ENCODE data around the gene JAKMIP2.

JAKMIP2 gene

DNA sequence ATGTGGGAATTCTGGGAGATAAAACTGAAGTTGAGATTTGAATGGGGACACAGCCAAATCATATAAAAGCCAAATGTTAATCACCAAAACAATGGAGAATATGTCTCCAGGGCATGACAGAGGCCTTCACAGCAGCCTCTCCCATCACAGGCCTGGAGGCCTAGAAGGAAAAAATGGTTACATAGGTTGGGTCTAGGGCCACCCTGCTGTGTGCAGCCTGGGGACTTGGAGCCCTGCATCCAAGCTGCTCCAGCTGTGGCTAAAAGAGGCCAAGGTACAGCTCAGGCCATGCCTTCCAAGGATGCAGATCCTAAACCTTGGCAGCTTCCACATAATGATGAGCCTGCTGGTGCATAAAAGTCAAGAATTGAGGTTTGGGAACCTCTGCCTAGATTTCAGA, 85.1 kb downstream of the JAKMIP2 start:
- no peak for DNase-seq (ENCODE audit: low read depth in 2 of 2)

DNA sequence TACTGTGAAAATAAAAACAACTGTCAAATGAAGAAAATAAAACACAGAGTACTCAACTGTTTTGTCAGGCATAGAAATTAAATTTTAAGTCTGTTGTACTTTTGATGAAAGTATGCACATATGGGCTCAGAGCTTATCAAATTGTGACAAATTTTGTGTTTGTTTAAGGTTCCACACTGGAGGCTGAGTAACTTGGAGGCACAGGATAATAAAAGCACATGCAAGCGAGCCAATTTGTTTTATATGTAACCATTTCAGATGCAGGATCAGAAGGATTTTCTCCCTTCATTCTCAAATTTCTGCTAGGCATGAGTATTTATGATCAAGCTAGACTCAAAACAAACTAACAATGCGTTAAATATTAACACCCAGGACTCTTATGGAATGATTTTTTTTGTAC, 87.8 kb downstream of the JAKMIP2 start:
- no peak for DNase-seq (ENCODE audit: low read depth in 2 of 2)

DNA sequence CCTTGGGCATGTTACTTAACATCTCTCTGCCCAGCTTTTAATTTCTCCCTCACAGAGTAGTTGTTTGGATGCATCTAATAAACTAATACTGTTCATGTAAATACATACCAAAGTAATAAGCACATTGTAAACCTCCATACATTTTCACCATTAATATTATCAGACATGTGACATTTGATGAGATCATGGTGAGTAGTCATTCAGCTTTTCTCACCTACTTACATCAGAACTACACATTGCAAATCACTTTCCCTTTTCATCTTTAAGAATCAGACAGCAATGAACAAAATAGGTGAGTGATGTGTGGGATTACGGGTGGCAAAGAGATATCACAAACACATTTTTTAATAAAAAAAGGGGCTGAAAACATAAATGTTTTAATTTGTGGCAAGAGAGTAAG, 89.3 kb downstream of the JAKMIP2 start:
- DNase-seq (ENCODE audit: low read depth in 2 of 2): no peak

DNA sequence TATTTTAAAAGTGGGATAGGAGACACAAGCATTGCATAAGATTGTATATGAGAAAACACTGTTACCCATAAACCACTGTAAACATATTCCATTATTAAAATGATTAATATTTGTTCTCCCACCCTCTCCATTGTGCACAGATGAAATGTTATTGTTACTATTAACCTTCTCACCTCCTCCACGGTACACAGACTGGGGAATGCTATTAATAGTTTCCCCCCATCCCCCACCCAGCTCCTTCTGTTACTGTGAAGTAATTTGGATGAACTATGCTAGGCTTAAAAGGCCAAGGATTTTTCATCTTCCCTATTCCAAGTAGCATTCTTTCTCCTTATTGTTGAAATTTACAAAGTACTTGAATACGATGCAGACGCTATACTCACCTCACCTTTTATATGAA, 91.4 kb downstream of the JAKMIP2 start:
- DNase-seq (ENCODE audit: low read depth in 2 of 2): no peak

- DNase-seq (ENCODE audit: low read depth in 2 of 2): no peak
Measured at GRCh38 chr5:147690595-147690994, 91.9 kb downstream of the JAKMIP2 start.

DNA sequence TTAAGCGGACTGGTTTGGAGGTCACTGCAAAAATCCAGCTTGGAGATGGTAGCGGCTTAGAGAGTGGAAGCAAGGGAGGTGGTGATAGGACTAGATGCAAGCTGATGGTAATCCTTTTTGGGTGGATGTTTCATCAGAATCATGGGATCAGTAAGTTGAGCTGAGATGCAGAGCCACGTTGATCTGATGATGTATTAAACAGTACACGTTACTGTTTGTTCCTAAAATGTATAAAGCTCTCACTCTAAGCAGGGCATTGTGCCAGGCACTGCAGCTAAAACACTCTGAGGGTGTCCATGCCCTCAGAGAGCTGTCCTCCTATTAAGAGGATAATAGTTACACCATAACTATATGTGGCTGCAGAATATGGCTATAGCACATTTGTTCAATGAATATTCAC, 93.1 kb downstream of the JAKMIP2 start:
- no peak for DNase-seq (ENCODE audit: low read depth in 2 of 2)

DNA sequence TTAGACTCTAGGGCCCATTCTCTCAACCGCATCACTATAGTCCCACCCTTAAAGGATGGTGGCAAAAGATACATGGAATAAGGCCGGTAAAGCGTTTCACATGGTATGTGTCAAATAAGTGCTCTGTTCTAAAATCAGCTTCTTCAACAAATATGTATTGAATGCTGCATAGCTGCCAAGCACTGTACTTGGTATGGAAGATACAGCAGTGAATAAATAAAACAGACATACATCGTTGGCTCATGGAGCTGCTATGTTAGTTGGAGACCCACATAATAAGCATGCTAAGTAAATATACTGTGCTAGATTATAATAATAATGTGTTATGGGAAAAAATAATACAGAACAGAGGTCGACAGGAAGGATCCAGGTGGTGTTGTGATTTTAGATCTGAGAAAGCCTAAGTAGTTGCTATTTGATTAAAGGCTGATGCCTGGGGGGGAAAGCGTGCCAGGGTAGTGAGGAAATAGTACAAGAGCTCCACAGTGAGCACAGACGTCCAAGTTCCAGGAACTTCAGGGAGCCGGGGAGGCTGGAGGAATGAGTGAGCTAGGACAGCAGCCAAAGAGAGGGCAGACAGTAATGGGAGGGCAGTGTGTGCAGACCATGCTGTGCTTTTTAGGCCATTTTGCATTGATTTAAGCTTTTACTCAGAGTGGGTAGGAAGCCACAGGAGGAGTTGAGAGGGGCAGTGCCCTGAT, 93.7 kb downstream of the JAKMIP2 start:
- DNase-seq (ENCODE audit: low read depth in 2 of 2): no peak

DNA sequence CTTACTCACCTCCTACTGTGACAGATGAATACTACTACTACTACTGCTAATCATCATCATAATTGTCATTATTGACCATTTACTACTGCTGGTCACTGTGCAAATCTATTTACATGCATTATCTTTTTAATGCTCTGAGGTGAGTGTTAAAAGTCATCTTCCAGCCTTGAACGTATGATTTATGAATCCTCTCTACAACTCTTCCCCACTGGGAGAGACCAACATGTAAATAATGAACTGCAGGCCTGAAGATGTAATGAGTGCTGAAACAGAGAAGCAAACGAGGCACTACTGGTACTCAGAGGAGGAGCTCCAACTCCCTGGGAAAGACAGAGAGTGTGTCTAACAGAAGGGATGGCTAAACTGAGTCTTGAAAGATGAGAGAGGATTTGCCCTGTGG, 95.4 kb downstream of the JAKMIP2 start:
- DNase-seq (ENCODE audit: low read depth in 2 of 2): no peak

- no peak for DNase-seq (ENCODE audit: low read depth in 2 of 2)
Measured at GRCh38 chr5:147686421-147686820, 96.1 kb downstream of the JAKMIP2 start.

DNA sequence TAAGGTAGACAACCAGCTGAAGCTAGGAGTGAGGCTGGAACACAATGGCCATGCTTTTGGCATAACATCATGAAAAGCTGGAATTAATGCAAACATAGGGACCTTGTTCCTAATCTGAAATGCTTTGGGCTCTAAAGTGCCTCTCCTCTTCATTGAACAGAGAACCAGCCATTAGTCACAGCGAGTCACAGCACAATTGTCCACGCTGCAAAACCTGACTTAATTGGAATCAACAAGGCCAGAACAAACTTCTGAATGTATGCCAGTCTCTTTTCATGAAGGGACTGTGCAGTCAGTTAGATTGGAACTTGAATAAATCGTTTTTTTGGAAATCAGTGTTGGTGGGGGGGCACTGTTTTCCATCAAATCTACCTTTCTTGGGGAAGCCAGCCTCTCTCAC, 96.5 kb downstream of the JAKMIP2 start:
- DNase-seq (ENCODE audit: low read depth in 2 of 2): no peak

DNA sequence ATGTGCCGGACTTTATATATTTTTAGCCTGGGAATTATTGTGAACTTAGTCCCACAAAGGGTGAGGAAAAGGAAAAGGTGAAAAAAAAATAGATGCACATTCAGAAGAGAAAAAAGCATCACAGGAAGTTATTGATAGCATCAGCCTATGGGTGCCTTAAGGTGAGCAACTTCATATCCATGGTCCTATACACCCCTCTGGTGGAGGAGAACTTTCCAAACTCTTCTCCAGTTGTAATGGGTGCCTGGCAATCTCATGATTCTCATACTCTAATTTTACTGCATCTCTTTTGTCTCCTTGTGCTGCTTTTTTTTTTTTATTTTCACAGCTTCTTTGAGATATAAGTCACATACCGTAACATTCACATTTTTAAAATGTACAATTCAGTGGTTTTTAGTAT, 107.4 kb downstream of the JAKMIP2 start:
- DNase-seq (ENCODE audit: low read depth in 2 of 2): no peak

DNA sequence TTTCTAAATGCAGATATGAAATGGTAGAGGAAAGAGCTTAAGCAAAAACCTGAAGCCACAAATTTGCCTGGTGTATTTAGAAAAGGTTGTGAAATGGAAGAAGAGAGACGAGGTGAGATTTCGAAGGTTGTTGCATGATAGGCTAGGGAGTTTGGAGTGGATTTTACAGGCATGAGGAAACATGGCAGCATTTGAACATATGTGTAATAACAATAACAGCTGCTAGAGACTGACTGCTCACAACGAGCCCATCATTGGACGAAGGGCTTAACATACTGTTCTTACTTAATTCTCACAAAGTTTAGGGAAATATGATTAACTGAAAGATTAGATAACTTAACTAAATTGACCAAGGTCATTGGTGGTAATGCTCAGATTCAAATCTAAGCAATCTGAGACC, 108.1 kb downstream of the JAKMIP2 start:
- DNase-seq (ENCODE audit: low read depth in 2 of 2): no peak

- no peak for DNase-seq (ENCODE audit: low read depth in 2 of 2)
Measured at GRCh38 chr5:147673791-147674190, 108.7 kb downstream of the JAKMIP2 start.

- no peak for DNase-seq (ENCODE audit: low read depth in 2 of 2)
Measured at GRCh38 chr5:147673266-147673665, 109.3 kb downstream of the JAKMIP2 start.

DNA sequence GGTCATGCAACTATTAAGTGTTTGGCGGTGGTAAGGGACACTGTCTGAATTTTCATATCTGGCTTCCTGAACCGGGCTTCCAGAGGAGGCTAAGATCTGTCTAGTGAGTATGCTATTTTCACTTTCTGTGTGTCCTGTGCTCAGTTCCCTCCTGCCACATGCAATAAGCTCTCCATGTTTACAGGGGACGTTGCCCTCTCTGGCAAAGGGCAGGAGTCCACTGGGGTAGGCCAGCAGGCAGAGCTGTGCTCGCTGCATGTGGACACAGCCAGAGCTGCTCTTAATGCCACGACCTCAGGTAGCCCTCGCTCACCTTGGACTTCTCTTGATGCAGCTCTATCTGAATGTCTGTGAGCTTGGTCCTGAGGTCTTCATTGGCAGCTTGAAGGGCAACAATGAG, 111.2 kb downstream of the JAKMIP2 start:
- DNase-seq (ENCODE audit: low read depth in 2 of 2): no peak

GRCh38 chr5:147670815-147671214, 111.7 kb downstream of the JAKMIP2 start:
- DNase-seq (ENCODE audit: low read depth in 2 of 2): no peak

DNA sequence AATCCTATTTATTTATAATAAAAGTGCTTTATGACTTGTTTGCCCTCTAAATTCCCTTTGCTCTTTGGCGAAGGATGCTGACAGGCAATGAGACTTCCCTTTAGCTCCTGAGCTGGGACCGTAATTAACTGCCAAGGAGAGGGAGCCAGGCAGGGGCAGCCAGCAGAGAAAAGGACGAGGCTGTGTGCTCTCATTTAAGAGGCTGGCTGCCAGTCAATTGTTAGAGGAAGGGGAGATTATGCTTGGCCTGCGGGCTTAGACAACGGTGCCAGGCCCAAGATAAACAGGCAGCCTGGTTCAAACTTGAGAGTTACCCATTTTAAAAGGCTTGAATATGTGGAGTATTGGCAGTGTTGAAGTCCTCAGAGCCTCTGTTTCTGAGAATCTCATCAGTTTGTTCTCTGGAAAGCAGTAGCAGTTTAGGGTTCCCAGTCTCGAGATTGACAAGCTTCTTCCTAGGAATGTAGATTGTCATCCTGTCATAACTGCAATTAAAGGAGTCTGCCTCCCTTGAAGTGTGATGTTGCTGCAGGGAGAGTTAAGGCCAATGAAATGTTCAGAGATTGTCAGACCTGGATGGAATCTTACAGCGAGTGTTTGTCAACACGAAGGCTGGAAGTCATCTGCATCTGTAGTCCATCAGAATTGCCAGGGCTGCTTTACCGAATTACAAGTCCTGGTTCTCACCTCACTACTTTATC, 113.2 kb downstream of the JAKMIP2 start:
- no peak for DNase-seq (ENCODE audit: low read depth in 2 of 2)

GRCh38 chr5:147668385-147668784, 114.1 kb downstream of the JAKMIP2 start:
- no peak for DNase-seq (ENCODE audit: low read depth in 2 of 2)

DNA sequence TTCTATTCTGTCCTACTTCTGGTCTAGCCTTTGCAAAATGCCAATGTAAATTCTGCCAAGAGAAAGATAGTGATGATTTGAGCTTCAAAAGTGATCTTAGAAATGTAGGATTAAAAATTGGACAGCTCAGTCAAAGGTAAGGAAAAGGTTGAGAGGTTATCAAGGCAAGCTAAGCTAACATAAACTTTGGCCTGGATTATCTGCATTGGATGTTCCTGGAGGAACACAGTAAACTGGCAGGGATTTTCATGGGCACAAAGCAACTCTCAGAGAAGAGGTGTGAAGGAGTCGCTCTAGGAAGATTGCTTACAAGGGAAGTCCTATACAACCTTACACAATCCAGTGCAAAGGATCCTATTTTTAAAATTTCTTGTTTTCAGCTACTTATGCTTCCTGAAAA, 115.2 kb downstream of the JAKMIP2 start:
- DNase-seq (ENCODE audit: low read depth in 2 of 2): no peak

DNA sequence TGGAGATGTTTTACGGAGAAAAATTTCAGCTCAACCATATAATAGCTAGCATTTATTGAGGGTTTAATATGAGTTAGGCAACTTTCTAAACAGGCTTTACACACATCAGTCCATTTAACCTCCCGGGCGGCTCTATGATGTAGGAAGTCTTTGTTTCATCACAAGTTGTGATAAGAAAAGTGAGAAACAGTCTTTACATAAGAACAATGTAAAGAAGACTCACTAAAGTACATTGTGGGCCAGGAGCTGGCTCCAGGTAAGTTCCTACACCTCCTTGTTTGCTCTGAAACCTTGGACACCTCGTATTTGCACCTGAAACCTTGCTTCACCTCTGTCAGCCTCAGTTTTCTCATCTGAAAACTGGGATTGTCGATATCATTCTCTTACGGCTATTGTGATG, 116.1 kb downstream of the JAKMIP2 start:
- no peak for DNase-seq (ENCODE audit: low read depth in 2 of 2)

GRCh38 chr5:147661541-147661940, 121.0 kb downstream of the JAKMIP2 start:
- no peak for DNase-seq (ENCODE audit: low read depth in 2 of 2)

GRCh38 chr5:147659166-147659929, 123.2 kb downstream of the JAKMIP2 start:
- no peak for DNase-seq (ENCODE audit: low read depth in 2 of 2)
